Mucosa of descending colon (tissue), 3 donors: ENCODE measurements around the gene RGS21. TPM values are rescaled to one million over a fixed set of nuclear protein-coding genes. Genes with fewer than 3 reads are reported as not detected.

Source experiments
- ATAC-seq: fragments of 200-7000 bp; cut with Tn5 transposase; one replicate; pipeline ENCODE4 v1.9.1; 2020; ENCODE audit warnings: mild to moderate bottlenecking, moderate library complexity
- DNase-seq, 3 donors: peaks; one replicate each; pipeline ENCODE4 v3.0.0-alpha.2; 2020
- H3K36me3 ChIP-seq: fragments of 200-600 bp; one replicate; pipeline ENCODE4 v1.8.0; 2021; ENCODE audit warnings: low read depth, mild to moderate bottlenecking
- H3K4me1 ChIP-seq: fragments of 200-600 bp; one replicate; pipeline ENCODE4 v1.8.0; 2021; ENCODE audit warnings: low read depth, mild to moderate bottlenecking
- H3K4me3 ChIP-seq: fragments of 200-600 bp; one replicate; pipeline ENCODE4 v1.8.0; 2021; ENCODE audit warnings: mild to moderate bottlenecking
- H3K9me3 ChIP-seq: fragments of 200-600 bp; one replicate; pipeline ENCODE4 v1.8.0; 2021; ENCODE audit warnings: mild to moderate bottlenecking
- CTCF ChIP-seq: fragments of 200-600 bp; IDR thresholded peaks from one replicate; pipeline ENCODE4 v1.8.0; 2022; ENCODE audit warnings: antibody characterized with exemption, mild to moderate bottlenecking
- intact Hi-C, 2 donors: fragments of 100-400 bp; cut with DNase I in 1 of 2; cut with micrococcal nuclease in 1 of 2; formaldehyde crosslinking; loops; one replicate each; pipeline versions ENCODE4 v1.11.0 to v1.11.1; 2022; cut with DNase I, micrococcal nuclease
- total RNA-seq, 3 donors: library from RNA; stranded (reverse); fragmentation: NEBNext Ultra II Directional in 2 of 3; extraction: Animal tissue kit (Norgen Biotek cat#: 25700) in 2 of 3; gene quantifications; one replicate each; pipeline versions ENCODE4 v1.2.1 to v1.2.4, GENCODE V29; 2021 to 2023
- donor health status: DM: no; HTN: no; CAD: no; lungs with moderate emphysema.
- donor health status: DM: no; HTN: no; CAD: no.
- donor health status: DM: no; HTN: yes; CAD: no.

The RGS21 gene
- total RNA-seq, 3 donors from 2014 or later = not detected

- Histone ChIP-seq H3K4me1 (no peaks in the 10 kb centered on the region), H3K4me3 (no peak overlapping the region), H3K36me3 (no peaks in the 10 kb centered on the region), H3K9me3 (no peaks in the 10 kb centered on the region)
- intact Hi-C loops = no loop called here
- no peak for DNase-seq
- no peak for ATAC-seq
- no peak for TF ChIP-seq CTCF
Measured at GRCh38 chr1:192358402-192358801, 41.6 kb downstream of the RGS21 start.

DNA sequence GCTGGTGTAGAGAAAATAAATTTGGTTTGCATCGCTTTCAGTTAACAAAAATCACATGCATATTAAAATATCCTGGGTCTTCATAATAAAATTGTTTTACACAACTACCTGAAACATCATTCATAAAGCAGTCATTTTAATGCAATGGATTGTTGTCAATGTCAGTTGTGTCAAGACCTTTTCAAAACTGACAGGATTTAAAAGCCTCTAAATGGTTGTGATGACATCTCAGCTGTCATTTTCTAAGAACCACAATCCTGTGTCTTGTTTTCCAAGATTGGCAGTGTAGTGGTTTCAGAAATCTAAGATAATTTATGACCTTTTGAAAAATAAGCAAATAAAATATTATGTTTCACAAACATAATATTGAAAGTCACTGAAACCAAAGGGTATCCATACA, 42.0 kb downstream of the RGS21 start:
- Histone ChIP-seq H3K36me3 (no peaks in the 10 kb centered on the region), H3K4me3 (no peak overlapping the region), H3K9me3 (no peaks in the 10 kb centered on the region), H3K4me1 (no peaks in the 10 kb centered on the region)
- intact Hi-C loops = no loop called here
- ATAC-seq (no peak), DNase-seq (no peak)
- no peak for TF ChIP-seq CTCF

DNA sequence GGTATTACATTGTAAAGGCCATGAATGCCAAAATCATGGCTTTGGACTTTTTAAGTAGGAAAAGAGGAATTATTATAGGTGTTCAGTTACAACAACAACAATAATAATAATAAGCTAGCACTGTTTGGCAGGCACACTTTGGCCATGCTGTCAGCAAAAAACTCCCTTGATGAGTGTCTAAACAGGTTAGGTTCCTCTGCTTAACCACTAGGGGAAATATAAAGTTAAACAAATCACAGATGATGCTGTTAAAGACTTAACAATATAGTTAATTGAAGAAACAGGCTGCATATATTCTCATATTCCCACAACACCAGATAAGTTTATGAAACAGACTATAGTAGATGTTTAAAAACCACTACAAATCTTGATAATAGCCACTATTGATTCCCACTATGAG, 46.4 kb downstream of the RGS21 start:
- no peaks in the 10 kb centered on the region for H3K36me3 ChIP-seq
- no peak for DNase-seq
- no peak overlapping the region for H3K4me3 ChIP-seq
- no peaks in the 10 kb centered on the region for H3K4me1 ChIP-seq
- ATAC-seq = no peak
- H3K9me3 ChIP-seq = no peaks in the 10 kb centered on the region
- intact Hi-C loops = no loop called here
- TF ChIP-seq CTCF = no peak

DNA sequence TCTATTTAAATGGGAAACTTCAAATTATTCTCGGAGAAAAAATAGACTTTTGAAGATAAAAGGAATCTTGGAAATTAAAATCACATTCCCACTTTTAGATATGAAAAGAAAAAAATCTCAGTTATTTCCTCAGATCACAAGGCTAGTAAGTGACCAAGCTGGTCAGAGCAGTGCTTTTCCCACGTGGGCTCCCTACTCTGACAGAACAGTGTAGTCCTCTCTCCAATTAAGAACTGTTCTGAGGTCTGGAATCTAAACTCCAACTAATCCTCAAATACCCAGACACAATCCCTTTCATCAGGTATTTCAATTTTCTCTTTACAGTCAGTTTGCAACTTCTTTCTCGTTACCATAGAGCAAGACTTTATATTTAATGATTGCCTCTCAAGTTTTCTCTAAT, 50.6 kb downstream of the RGS21 start:
- Histone ChIP-seq H3K4me1 (no peaks in the 10 kb centered on the region), H3K9me3 (no peaks in the 10 kb centered on the region), H3K4me3 (no peak overlapping the region), H3K36me3 (no peaks in the 10 kb centered on the region)
- DNase-seq (no peak), ATAC-seq (no peak)
- intact Hi-C loops = no loop called here
- TF ChIP-seq CTCF = no peak

- Histone ChIP-seq H3K4me1 (no peaks in the 10 kb centered on the region), H3K9me3 (no peaks in the 10 kb centered on the region), H3K36me3 (no peaks in the 10 kb centered on the region), H3K4me3 (no peak overlapping the region)
- DNase-seq (no peak), ATAC-seq (no peak)
- intact Hi-C loops = no loop called here
- no peak for TF ChIP-seq CTCF
Measured at GRCh38 chr1:192375306-192375705, 58.5 kb downstream of the RGS21 start.

DNA sequence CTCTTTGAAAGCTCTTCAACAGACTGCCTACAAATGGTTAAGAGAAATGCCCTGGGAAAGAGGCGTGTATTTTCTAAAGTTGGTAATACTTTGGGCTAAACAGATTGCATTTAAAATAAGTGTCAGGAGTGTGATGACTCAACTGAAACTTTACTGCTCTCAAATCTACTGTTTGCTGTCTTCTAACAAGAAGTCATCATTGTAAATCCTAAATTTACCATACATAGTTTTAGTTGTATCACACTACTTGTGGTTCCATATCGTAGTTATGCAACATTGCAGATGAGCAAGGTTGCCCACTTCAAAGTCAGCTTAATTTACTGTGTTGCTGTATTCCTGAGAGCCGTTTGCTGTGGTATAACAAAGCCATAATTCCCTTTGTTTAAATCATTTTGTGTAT, 59.6 kb downstream of the RGS21 start:
- Histone ChIP-seq H3K4me1 (no peaks in the 10 kb centered on the region), H3K9me3 (no peaks in the 10 kb centered on the region), H3K4me3 (no peak overlapping the region), H3K36me3 (no peaks in the 10 kb centered on the region)
- DNase-seq = no peak
- no peak for TF ChIP-seq CTCF
- intact Hi-C loops = no loop called here
- no peak for ATAC-seq
